ENCODE results near the gene GNAS-AS1.

DNA sequence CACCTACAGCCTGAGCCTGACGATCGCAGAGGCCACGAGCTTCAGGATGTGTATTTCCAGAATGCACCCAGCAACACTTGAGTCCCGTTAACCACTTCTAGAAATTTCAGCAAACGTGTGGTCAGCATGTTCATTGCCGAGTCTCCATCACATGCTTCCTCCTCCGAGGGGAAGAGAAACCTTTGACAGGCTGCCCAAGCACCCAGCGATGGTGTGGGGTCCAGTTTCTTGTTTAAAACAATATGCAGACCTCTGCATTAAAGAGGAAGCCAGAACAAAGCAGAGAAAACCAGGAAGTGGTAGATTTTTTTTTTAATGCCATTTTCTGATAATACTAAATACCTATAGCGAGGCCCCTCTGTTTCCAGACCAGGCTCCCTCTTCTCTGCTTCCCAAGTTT is 71.9 kb downstream of the GNAS-AS1 start:
- TF ChIP-seq, protein P1, sequence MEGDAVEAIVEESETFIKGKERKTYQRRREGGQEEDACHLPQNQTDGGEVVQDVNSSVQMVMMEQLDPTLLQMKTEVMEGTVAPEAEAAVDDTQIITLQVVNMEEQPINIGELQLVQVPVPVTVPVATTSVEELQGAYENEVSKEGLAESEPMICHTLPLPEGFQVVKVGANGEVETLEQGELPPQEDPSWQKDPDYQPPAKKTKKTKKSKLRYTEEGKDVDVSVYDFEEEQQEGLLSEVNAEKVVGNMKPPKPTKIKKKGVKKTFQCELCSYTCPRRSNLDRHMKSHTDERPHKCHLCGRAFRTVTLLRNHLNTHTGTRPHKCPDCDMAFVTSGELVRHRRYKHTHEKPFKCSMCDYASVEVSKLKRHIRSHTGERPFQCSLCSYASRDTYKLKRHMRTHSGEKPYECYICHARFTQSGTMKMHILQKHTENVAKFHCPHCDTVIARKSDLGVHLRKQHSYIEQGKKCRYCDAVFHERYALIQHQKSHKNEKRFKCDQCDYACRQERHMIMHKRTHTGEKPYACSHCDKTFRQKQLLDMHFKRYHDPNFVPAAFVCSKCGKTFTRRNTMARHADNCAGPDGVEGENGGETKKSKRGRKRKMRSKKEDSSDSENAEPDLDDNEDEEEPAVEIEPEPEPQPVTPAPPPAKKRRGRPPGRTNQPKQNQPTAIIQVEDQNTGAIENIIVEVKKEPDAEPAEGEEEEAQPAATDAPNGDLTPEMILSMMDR (conservative IDR thresholded peaks at IDR 0.05; ENCODE audit: low read depth, low read length) = no peak
- TF ChIP-seq EZH2phosphoT487 (IDR thresholded peaks at IDR 0.05; ENCODE audit: borderline replicate concordance, low read length) (no peak), EZH2 (IDR thresholded peaks at IDR 0.05; ENCODE audit: low read length, unreplicated experiment) (no peak)
